HG03060 (cell line): ENCODE data around the gene TTLL10.
"Not testable (repeated sequence)": the region's sequence is repeated elsewhere in the genome, so short reads cannot be mapped to it uniquely, and the experiment has no call there.

Experiments used
- ATAC-seq: cut with Tn5 transposase; IDR thresholded peaks from one replicate; pipeline ENCODE4 v1.9.1; 2021; ENCODE audit warnings: low read depth, moderate number of reproducible peaks; ENCODE audit not compliant: unreplicated experiment

The TTLL10 gene

DNA sequence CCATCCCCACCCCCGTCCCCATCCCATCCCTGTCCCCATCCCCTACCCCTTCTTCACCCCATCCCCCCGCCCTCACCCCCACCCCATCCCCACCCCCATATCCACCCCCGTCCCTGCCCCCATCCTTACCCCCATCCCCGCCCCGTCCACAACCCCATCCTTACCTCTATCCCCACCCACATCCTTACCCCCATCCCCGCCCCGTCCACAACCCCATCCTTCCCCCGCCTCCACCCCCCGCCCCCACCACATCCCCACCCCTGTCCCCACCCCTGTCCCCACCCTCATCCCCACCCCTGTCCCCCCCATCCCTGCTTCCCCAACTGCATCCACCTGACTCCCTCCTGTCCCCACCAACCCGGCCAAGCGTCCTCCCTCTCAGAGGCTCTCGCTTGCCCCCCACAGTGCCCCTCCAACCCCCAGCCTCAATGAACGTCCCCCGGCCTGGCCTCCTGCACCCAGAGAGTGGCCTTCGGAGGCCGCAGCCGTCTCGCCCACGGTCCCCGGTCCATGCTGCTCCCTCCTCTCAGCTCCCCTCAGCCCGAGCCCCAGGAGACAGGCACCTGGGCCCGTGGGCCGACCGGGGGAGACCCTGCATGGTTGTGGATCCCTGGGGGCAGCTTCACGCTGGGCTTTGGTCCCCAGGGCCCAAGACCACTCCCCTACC is 32.3 kb upstream of the TTLL10 start:
- ATAC-seq: no peak

DNA sequence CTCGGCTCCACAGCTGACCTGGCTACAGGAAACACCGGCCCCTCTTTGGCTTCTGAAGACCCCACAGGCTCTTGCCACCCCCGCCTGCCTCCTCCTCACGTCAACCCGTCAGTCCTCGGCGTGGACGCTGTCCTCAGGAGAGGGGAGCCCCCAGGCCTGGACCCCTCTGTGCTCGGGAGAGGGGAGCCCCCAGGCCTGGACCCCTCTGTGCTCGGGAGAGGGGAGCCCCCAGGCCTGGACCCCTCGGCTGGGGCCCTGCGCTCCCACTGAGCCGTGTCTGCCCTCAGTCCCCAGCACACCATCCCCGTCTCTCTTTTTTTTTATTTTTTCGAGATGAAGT is 31.8 kb upstream of the TTLL10 start:
- ATAC-seq: no peak

DNA sequence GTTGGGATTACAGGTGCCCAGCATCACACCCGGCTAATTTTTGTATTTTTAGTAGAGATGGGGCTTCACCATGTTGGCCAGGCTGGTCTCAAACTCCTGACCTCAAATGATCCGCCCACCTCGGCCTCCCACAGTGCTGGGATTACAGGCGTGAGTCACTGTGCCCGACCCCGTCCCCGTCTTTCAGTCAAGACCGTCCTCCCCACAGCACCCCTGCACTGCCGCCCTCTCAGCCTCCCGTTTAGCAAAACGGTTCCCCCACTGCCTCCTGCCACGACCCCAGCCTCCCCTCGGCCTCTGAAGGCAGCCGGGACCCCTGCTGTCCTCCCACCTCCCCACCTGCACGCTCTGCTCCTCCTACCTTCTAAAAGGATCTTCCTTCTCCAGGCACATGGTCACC is 31.3 kb upstream of the TTLL10 start:
- not testable (repeated sequence) for ATAC-seq

DNA sequence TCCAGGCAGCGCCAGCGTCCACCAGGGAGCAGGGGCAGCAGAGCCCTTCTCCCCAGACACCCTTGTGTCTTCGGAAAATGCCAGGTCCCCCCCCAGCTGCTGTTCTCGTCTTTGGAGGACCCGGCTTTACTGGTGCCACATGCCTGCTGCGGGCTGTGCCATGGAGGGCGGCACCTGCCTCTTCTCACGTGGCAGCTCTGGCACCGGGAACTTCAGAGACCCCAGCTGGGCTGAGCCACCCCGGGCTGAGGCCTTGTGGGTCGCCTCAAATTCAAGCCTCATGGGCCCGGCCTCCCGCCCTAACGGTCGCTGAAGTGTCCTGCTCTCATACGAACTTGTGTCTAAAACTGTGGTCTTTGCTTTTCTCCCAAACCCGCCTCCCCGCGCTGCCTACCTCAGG is 30.8 kb upstream of the TTLL10 start:
- no peak for ATAC-seq

DNA sequence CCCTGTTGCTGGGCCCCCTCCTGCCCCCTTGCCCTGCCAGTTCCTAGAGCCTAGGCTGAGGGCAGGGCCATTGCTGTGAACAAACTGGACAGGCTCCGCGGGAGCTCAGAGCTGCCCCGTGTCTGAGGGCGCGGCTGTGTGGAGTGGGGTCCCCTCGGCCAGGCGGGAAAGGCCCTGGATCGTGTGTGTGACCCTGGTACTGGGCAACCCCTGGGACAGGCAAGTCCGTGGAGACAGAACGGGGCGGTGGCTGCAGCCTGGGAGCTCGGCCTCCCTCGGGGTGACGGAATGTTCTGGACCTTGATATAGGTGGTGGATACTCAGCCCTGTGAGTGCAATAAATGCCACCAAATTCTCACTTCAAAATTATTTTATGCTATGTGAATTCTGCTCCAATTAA is 30.0 kb upstream of the TTLL10 start:
- ATAC-seq: no peak

DNA sequence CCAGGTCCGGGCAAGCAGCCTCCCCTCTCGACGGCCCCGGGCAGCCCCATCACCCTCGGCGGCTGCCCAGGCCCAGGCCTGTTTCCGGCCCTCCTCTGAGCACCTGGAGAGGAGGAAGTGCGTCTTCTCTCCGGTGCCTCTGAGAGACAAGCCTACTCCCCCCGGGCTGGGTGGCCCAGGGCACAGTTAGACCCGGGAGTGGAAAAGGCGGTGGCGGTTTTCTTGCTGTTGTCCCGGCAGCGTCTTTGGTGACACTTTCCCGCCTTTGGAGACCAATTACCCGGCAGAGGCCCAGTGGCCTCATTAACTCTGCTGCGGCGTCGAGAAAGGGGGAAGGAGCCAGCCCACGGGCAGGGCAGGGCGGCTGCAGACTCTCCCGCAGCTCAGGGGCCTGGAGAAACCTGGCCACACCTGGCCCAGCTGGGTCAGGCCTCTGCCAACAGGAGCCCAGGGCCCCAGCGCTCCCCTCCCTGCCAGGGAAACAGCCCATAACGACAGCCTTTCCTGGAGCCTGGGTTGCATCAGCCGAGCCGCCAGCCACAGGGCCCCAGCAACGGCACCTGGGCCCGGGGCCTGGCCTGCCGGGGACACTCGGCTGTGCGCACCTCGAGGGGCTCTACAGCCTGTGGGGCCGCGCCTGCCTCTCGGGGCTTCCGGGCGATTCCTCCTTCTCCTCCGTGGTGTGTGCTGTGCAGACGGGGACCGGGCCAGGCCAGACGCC is 29.4 kb upstream of the TTLL10 start:
- ATAC-seq: no peak

DNA sequence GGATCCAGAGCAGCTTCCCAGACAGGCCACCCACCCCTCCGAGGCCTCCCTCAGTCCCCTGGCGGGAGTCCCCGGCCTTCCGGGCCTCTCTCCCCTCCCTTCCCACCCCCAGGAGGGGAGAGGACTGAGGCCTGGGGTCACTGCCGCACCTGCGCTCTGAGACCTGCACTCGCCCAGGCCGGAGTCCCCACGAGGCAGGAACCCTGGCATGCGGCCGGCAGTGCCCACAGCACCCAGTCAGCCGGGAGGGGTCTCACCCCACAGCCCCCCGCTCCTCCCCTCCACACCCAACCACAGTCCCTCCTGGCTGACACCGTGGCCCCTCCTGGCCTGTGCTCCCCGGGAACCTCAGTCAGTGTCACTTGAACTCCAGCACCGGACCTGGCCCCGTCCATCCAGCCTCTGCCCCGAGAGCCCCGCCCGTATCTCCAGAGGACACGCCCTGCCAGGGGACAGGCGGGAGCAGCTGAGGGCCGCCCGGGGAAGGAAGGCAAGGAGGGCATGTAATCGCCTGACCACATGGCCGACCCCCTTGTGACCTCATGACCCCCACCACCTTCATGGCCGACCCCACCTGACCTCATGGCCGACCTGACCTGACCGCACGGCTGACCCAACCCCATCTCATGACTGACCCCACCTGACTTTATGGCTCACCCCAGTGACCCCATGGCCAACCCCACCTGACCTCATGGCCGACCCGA is 28.7 kb upstream of the TTLL10 start:
- ATAC-seq: no peak

DNA sequence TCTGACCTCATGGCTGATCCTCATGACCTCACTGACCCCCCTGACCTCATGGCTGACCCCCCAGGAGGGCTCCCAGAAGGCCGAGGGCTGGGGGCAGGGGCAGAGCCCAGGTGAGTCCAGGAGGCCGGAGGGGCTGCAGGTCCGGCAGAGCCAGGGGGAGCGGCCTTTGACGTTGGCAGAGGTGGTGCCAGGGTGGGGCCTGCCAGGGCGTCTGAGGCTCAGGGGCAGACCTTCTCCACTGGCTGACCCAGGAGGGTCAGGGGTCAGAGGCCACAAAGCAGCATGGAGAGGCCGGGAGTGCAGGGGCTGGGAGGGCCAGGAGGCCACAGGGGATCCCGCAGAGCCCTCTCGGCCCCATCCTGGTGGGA is 28.1 kb upstream of the TTLL10 start:
- no peak for ATAC-seq

DNA sequence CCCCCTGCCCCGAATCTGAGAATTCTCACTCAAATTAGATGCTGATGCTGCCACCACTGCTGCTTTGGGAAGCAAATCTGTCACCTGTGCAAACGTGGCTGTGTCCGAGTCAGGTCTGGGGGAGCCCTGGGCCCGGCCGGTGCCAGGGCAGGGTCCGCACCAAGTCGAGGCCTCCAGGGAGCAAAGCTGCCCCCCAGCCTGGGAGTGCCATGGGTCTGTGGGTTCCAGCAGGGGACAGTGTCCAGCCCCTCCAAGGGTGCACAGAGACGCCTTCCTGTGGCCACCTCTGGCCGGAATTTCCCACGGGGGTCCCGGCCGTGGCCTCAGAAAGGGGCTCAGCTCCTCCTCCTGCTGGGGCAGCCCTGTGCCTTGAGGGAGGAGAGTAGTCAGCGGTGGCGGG is 27.7 kb upstream of the TTLL10 start:
- no peak for ATAC-seq

DNA sequence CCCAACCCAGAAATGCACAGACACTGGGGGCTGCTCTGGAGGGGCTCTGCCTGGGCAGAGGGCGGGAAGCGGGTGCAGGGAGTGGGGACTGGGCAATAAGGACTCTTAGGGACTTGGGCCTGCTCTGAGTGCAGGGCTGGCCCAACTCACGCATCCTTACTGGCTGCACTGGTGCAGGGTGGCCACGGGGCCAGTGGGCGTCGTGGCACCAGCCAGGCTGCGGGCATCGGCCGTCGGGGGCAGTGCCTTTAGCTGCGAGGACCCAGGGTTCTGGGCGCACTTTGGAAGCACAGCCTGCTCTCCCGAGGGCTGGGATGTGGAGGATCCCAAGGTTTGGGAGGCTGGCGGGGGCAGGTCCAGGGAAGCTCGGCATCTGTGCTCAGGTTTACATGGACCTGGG is 27.1 kb upstream of the TTLL10 start:
- ATAC-seq: no peak

DNA sequence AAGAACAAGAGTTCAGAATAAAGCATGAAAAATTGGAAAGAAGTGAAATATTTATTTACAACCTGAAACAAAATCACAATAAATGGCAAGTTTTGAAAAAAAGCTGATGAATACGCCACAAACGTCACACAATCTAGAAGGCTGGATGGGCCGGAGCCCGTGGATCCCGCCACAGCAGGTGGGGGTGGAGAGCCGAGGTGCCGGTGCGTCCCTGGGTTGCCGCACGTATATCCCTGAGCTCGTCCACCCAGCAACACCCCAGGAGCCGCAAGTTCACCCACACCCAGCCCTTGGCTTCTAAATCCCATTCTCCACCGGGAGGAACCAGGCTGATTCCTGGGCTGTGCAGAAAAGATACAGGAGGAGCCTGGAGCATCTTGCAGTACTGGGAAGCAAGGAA is 25.6 kb upstream of the TTLL10 start:
- ATAC-seq: no peak

DNA sequence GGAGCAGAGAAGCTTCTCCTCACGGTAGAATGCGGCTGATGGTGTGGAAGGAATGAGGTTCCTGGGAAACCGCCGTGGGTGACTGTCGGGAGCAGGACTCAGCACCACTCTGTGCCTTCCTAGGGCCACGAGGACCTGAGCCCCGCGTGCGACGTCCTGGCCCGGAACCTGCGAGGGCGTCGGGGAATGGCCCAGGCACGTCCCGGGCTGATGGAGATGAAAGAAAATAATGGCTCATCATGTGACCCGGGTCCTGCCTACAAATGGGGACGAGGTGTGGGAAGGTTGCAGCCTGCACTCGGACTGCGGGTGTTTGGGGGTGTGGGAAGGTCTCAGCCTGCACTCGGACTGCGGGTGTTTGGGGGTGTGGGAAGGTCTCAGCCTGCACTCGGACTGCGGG is 25.1 kb upstream of the TTLL10 start:
- ATAC-seq: no peak

DNA sequence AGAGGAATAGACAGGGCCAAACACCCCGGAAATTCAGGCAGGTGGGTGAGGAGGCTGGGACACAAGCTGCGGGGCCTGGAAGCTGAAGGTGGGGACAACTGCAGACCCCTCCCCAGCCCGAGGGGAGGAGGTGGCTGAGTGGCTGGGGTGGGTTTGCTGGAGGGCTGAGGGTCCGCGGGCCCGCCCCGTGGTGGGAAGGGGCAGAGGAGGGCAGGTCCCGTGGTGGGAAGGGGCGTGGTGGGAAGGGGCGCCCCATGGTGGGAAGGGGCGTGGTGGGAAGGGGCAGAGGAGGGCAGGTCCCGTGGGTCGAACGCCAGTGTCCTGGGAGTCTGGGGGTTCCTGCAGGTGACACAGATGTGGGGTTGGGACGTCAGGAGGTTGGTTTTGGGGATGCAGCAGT is 24.3 kb upstream of the TTLL10 start:
- no peak for ATAC-seq

DNA sequence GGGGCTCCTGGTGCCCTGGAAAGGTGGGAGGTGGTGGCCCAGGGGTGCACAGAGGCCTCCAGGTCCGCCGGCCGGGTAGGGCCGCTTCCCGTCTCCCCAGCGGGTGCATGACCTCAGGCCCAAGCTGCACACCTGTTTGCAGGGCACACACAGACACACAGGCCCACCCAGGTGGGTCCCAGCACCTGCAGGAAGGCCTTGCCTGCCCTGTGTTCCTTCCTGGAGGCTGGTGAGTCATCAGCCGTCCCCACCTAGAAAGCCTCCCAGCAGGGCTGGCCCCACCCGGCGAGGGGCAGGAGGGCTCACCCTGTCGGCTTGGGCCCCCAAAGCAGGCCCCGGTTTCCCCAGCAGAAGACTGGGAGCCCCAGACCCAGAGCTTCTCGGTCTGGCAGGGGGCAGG is 23.6 kb upstream of the TTLL10 start:
- ATAC-seq: no peak

DNA sequence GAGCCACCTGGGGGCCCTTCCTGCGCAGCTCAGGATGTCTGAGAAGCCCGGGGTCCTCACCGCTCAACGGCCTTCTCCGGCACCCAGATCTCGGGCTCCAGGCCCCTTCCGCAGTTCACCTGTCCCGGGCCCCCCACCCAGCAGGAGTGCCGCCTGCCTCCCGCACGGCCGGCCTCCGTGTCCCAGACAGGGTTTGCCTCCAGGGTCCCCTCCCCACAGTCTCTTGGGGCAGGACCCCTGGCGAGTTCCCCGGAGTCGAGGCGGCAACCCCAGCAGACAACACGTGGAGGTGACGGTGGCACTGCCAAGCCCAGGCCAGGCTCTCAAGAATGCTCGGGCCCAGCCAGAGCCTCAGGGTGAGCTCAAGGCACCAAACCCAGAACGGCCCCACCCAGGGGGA is 22.4 kb upstream of the TTLL10 start:
- ATAC-seq: no peak

DNA sequence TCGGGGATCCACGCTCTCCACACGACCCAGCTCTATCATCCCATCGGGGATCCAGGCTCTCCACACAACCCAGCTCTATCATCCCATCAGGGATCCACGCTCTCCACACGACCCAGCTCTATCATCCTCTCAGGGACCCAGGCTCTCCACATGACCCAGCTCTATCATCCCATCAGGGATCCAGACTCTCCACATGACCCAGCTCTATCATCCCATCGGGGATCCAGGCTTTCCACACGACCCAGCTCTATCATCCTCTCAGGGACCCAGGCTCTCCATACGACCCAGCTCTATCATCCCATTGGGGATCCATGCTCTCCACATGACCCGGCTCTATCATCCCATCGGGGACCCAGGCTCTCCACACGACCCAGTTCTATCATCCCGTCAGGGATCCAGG is 21.2 kb upstream of the TTLL10 start:
- not testable (repeated sequence) for ATAC-seq

DNA sequence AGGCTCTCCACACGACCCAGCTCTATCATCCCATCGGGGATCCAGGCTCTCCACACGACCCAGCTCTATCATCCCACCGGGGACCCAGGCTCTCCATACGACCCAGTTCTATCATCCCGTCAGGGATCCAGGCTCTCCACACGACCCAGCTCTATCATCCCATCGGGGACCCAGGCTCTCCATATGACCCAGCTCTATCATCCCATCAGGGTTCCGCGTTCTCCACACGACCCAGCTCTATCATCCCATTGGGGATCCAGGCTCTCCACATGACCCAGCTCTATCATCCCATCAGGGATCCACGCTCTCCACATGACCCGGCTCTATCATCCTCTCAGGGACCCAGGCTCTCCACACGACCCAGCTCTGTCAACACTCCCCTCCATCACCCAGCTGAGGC is 20.5 kb upstream of the TTLL10 start:
- not testable (repeated sequence) for ATAC-seq

DNA sequence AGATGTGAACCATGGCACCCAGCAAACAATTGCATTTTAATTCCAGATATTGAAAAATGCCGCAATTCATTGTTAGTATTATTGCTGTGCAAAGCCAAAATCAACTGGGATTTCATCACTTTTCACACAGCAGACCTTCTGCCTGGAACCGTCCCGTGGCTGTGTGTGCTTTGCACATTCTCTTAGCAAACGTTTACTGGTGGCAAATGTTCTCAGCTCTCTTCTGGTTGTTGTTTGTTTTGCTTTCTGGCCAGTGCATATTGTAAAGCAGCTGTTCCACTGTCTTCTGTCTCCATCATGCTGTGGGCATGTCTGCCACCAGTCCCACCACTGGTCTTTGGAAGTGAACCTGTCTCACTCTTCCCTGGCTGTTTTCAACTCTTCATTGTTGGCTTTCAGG is 19.8 kb upstream of the TTLL10 start:
- ATAC-seq: no peak

DNA sequence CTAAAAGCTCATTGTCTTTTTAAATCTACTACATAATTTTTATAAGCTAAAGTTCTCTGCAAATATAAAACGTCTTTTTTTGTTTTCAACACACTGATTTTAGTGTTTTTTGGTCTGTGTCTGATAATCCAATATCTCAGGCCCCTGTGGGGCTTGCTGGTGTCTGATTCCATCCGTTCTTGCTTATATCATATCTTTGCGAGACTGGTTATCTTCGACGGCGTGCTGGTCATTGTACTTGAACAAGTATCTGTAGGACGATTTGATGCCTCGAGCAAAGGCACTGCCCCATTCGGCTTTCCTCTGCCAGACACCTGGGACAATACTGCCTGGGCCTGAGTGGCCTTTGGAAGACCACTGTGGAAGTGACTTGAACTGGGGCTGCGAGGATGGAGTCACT is 18.4 kb upstream of the TTLL10 start:
- ATAC-seq: no peak

DNA sequence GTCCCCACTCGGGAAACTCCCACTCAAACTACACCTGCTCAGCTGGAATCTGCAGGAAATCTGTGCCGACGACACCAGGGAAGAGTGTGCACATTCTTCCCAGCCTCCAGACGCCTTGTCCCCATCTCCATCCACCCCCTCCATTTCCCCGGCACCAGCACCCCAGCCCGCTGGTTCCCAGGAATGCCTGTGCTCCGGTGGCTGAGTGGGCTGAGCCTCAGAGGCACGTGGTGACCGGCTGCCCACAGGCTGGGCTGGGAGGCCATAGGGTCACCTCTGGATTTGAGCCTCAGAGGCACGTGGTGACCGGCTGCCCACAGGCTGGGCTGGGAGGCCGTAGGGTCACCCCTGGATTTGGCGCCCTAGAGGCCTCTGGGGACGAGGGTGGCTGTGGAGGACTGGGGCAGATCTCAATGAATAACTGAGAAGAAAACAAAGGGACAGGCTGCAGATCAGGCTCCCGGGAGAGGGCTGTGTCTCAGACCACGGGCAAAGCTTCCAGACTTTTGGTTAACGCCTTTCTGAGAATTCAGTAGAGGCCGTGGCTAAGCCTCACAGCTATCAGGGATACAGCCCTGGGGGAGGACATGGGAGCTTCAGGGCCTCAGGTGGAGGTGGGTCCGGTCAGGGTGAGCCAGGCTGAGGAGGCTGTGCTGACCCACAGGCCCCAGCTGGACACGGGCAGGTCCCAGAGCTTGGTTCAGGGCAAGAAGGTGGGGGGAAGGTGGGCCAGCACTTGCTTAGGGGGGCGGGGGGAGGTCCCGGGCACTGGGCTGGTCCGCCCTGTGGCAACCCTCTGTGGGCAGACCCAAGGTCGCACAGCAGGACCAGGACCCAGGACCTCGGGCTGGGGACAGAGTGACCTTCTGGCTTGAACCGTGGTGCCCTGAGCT is 17.3 kb upstream of the TTLL10 start:
- no peak for ATAC-seq

DNA sequence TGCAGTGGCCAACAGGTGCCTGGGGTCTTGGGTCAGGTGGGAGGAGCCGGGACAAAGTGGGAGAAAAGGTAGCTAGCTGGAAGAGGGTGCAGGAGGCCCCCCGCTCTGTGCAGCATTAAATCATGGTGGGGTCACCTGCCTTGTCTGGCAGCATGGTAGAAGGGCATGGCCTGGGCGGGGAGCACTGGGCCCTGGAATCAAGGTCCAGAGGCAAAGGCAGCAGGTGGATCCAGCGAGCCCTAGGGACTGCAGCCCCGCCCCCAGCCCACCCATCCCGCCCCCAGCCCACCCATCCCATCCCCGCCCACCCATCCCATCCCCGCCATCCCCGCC is 16.7 kb upstream of the TTLL10 start:
- ATAC-seq: no peak
